ENCODE data around the gene APLF. TPM values are rescaled to one million over a fixed set of nuclear protein-coding genes. Genes with fewer than 3 reads are reported as not detected.

Gene APLF
- total and polyA plus RNA-seq, 10 of the 15 experiments (the other 5 are each of a cell fraction or from before 2014, with no cell fraction given) = 0.66 to 2.8 (median 1.8) TPM

DNA sequence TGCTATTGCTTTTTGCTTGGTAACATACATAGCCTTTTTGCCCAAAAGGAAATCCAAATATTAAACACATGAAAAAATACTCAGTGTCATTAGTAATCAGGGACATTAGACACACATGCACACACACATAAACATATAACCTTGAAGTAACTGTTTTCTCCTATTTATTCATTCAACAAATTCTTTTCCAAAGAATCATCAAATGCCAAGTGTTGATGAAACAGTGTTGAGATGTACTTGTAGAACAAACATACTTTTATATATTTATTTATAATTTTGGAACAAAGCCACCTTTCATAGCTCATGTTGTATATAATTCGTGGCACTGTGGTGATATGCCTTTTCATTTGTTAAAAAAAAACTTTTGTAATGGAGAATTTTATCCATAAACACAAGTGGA is 81.0 kb downstream of the APLF start:
- H3K27ac ChIP-seq (ENCODE audit: control insufficient read depth, insufficient read depth) = no peak overlapping the region
- DNase-seq (ENCODE audit: low read depth, low spot score) (no peak), FAIRE-seq (no peak), ATAC-seq (no peak)
- H4K20me1 ChIP-seq (ENCODE audit: control insufficient read depth, insufficient read depth) = no peaks in the 10 kb centered on the region
- no peaks in the 10 kb centered on the region for H3K79me2 ChIP-seq (ENCODE audit: control insufficient read depth, insufficient read depth, low read length)
- no peak overlapping the region for H3K4me2 ChIP-seq (ENCODE audit: control insufficient read depth, insufficient read depth)
- no peaks in the 10 kb centered on the region for H3K36me3 ChIP-seq (ENCODE audit: control insufficient read depth in 2 of 2, insufficient read depth in 2 of 2, low read length in 1 of 2)
- intact Hi-C loops (cut with micrococcal nuclease; ENCODE audit: unreplicated experiment) = no loop called here
- no peaks in the 10 kb centered on the region for H3K9me3 ChIP-seq (replicated peaks; ENCODE audit: control insufficient read depth, insufficient read depth, low read length)
- no peak overlapping the region for H3K9ac ChIP-seq (ENCODE audit: control insufficient read depth, insufficient read depth, low read length)
- ChIA-PET CTCF (interaction anchor here (0.8 to 1.2 kb wide), 3 partner anchors 46 to 290 kb away, joined by 3 read pairs; no protein-coding TSS in a partner anchor), RAD21 (ENCODE audit: unreplicated experiment) (interaction anchor here (0.9 to 1.5 kb wide), 2 partner anchors 10 to 85 kb away, joined by 3 to 4 read pairs; no protein-coding TSS in a partner anchor), POLR2A (no interaction called here), SMC1A (ENCODE audit: uncharacterized antibody, unreplicated experiment) (interaction anchor here (0.6 to 1.5 kb wide), 4 partner anchors 12 to 85 kb away, joined by 3 to 4 read pairs (median 3); no protein-coding TSS in a partner anchor)
- BruUV-seq (replicated peaks) = no TSS peak
- WGBS (ENCODE audit: insufficient coverage, insufficient replicate concordance, low lambda C conversion rate, missing lambda C conversion rate) = 30% methylated on average over 1 of the region's 1 CpG
- TF ChIP-seq, protein P1, sequence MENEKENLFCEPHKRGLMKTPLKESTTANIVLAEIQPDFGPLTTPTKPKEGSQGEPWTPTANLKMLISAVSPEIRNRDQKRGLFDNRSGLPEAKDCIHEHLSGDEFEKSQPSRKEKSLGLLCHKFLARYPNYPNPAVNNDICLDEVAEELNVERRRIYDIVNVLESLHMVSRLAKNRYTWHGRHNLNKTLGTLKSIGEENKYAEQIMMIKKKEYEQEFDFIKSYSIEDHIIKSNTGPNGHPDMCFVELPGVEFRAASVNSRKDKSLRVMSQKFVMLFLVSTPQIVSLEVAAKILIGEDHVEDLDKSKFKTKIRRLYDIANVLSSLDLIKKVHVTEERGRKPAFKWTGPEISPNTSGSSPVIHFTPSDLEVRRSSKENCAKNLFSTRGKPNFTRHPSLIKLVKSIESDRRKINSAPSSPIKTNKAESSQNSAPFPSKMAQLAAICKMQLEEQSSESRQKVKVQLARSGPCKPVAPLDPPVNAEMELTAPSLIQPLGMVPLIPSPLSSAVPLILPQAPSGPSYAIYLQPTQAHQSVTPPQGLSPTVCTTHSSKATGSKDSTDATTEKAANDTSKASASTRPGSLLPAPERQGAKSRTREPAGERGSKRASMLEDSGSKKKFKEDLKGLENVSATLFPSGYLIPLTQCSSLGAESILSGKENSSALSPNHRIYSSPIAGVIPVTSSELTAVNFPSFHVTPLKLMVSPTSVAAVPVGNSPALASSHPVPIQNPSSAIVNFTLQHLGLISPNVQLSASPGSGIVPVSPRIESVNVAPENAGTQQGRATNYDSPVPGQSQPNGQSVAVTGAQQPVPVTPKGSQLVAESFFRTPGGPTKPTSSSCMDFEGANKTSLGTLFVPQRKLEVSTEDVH (IDR thresholded peaks at IDR 0.05; ENCODE audit: low read depth, partially characterized antibody) = no peak
- TF ChIP-seq EGR1 (IDR thresholded peaks at IDR 0.05; ENCODE audit: borderline replicate concordance in 1 of 2, low read depth in 2 of 2, low read length in 2 of 2) = no peak
- no peak for TF ChIP-seq SMAD1 (IDR thresholded peaks at IDR 0.05; ENCODE audit: low read depth, partially characterized antibody)
- no peak for TF ChIP-seq YY1 (IDR thresholded peaks at IDR 0.05; ENCODE audit: low read depth, low read length)
- TF ChIP-seq, protein P2, sequence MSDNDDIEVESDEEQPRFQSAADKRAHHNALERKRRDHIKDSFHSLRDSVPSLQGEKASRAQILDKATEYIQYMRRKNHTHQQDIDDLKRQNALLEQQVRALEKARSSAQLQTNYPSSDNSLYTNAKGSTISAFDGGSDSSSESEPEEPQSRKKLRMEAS (IDR thresholded peaks at IDR 0.05; ENCODE audit: low read depth, low read length) = no peak
- TF ChIP-seq NR2C2 (IDR thresholded peaks at IDR 0.05; ENCODE audit: borderline replicate concordance, control insufficient read depth, insufficient read length, low read depth) = no peak
- TF ChIP-seq ZNF217 (IDR thresholded peaks at IDR 0.05) = no peak
- no peak overlapping the region for H3K4me3 ChIP-seq
- no peaks in the 10 kb centered on the region for H3K27me3 ChIP-seq (replicated peaks in 1 of 2; ENCODE audit: control insufficient read depth in 2 of 2, insufficient read depth in 2 of 2, low read length in 1 of 2)
- in situ Hi-C loops (cut with MboI) = no loop called here
- H3K4me1 ChIP-seq (ENCODE audit: control insufficient read depth, insufficient read depth, low read length) = no peaks in the 10 kb centered on the region
- H2AFZ ChIP-seq (ENCODE audit: control insufficient read depth, low read depth, low read length) = no peak overlapping the region

Data from GM12878 (cell line).